ENCODE results near the gene PCNT. TPM values are rescaled to one million over a fixed set of nuclear protein-coding genes. Genes with fewer than 3 reads are reported as not detected.

The PCNT gene
- total and polyA plus RNA-seq, 9 of the 15 experiments (the other 6 are each of a cell fraction or from before 2014, with no cell fraction given) = 9.1 to 53.5 (median 31.3) TPM

GRCh38 chr21:46455575-46456385 is 131.8 kb downstream of the PCNT start (continued):
- TF ChIP-seq EP300 (IDR thresholded peaks at IDR 0.05; ENCODE audit: low read length) (peak; percentile 80; the same call in 1 of the 2 replicates), ZMIZ1 (IDR thresholded peaks at IDR 0.05; ENCODE audit: low read depth in 2 of 2, low read length in 2 of 2) (peak in 1 of 2 experiments; percentile 58; a peak in 1 of 4 replicates), MXI1 (IDR thresholded peaks at IDR 0.05; ENCODE audit: low read depth, low read length) (peak; percentile 69; the same call in 1 of the 2 replicates), MEIS2 (IDR thresholded peaks at IDR 0.05; ENCODE audit: partially characterized antibody) (peak; percentile 78), NR2F6 (CRISPR knock-in tag; IDR thresholded peaks at IDR 0.05) (no peak), SAFB (IDR thresholded peaks at IDR 0.05; ENCODE audit: borderline replicate concordance, low read depth, low read length) (no peak), ZNF584 (CRISPR knock-in tag; IDR thresholded peaks at IDR 0.05; ENCODE audit: low read depth) (peak; percentile 66; the same call in 1 of the 2 replicates), MYNN (IDR thresholded peaks at IDR 0.05) (peak; percentile 88), MYNN (CRISPR knock-in tag; IDR thresholded peaks at IDR 0.05) (no peak), KHSRP (IDR thresholded peaks at IDR 0.05) (no peak), ZC3H11A (IDR thresholded peaks at IDR 0.05; ENCODE audit: low read depth, low read length) (0 out of 2 replicates have a peak, but pooled peaks have one; percentile 17), NCOR1 (IDR thresholded peaks at IDR 0.05) (peak; percentile 99), SOX6 (IDR thresholded peaks at IDR 0.05) (peak; percentile 83), FOXM1 (IDR thresholded peaks at IDR 0.05; ENCODE audit: low read depth) (peak; percentile 52; the same call in 1 of the 2 replicates), FOXM1 (CRISPR knock-in tag; IDR thresholded peaks at IDR 0.05; ENCODE audit: low read depth) (no peak), HDAC2 (IDR thresholded peaks at IDR 0.05) (peak; percentile 93), MEF2D (tag; conservative IDR thresholded peaks at IDR 0.05; ENCODE audit: low read depth) (peak; percentile 46; the same call in 1 of the 2 replicates), ZNF830 (CRISPR knock-in tag; IDR thresholded peaks at IDR 0.05) (no peak), ATF1 (CRISPR knock-in tag; IDR thresholded peaks at IDR 0.05) (no peak), ATF1 (tag; IDR thresholded peaks at IDR 0.05) (0 out of 2 replicates have a peak, but pooled peaks have one; percentile 11), MNT (conservative IDR thresholded peaks at IDR 0.05) (peak in 1 of 2 experiments; percentile 73; a peak in 1 of 4 replicates), E2F1 (CRISPR knock-in tag; IDR thresholded peaks at IDR 0.05) (no peak), ZNF143 (CRISPR knock-in tag; IDR thresholded peaks at IDR 0.05) (no peak), SMARCA4 (IDR thresholded peaks at IDR 0.05) (peak; percentile 77), ESRRA (IDR thresholded peaks at IDR 0.05; ENCODE audit: borderline replicate concordance, low read depth) (peak; percentile 74)
